NB4 (cell line): Measurements from ENCODE around the gene LYPD4.

Experiments used
- CTCF ChIP-seq: IDR thresholded peaks from one replicate; pipeline ENCODE4 v1.5.1; 2012; ENCODE audit warnings: low read depth, low read length
- MYC ChIP-seq: IDR thresholded peaks from 2 replicates; pipeline ENCODE4 v1.6.1; 2011; ENCODE audit warnings: low read depth, low read length
- POLR2A ChIP-seq: IDR thresholded peaks from 2 replicates; pipeline ENCODE4 v1.6.1; 2011; ENCODE audit warnings: mild to moderate bottlenecking; ENCODE audit not compliant: insufficient read length; ENCODE audit errors: extremely low read depth

DNA sequence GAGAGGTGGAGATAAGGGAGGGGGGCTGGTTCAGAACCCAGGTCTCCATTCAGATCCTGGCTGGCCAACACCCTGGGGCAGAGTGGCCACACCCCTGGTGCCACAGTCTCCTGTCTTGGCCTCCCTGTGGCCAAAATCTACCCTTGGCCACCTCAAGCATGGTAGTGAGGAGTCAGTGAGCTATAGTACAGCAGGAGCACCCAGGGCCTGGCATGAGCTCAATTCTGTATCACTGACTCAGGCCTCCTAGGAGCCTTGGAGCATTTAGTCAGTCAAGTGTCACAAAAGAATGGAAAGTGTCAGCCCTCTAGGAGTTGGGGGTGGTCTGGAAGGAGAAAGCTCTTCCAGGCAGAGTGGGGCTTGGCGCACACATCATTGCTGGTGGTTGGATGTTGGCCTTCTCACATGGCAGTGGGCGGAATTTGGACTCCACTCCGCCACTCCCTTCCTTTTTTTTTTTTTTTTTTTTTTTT lies 26.0 kb upstream of the LYPD4 start:
- TF ChIP-seq CTCF (no peak), POLR2A (no peak), MYC (no peak)
